Parathyroid adenoma (tissue), 2 donors: Measurements from ENCODE around the gene CARD10.

Experiments used
- H2AFZ ChIP-seq: fragments of 300-600 bp; sonication (generic); one replicate; pipeline ENCODE4 v1.7.0; 2017; ENCODE audit warnings: antibody characterized with exemption, mild to moderate bottlenecking
- H3K27ac ChIP-seq: fragments of 300-600 bp; sonication (generic); one replicate; pipeline ENCODE4 v1.7.0; 2017
- H3K27me3 ChIP-seq: fragments of 300-600 bp; sonication (generic); one replicate; pipeline ENCODE4 v1.7.0; 2017; ENCODE audit warnings: low read length; ENCODE audit not compliant: control insufficient read depth, insufficient read depth
- H3K36me3 ChIP-seq: fragments of 300-600 bp; sonication (generic); one replicate; pipeline ENCODE4 v1.7.0; 2017; ENCODE audit warnings: low read length; ENCODE audit not compliant: control insufficient read depth, insufficient read depth
- H3K4me1 ChIP-seq: fragments of 300-600 bp; sonication (generic); one replicate; pipeline ENCODE4 v1.7.0; 2017; ENCODE audit warnings: control low read depth
- H3K4me2 ChIP-seq: fragments of 300-600 bp; sonication (generic); one replicate; pipeline ENCODE4 v1.7.0; 2017; ENCODE audit warnings: low read length
- H3K4me3 ChIP-seq: fragments of 300-600 bp; sonication (generic); one replicate; pipeline ENCODE4 v1.7.0; 2017; ENCODE audit warnings: low read depth, low read length
- H3K79me2 ChIP-seq: fragments of 300-600 bp; sonication (generic); one replicate; pipeline ENCODE4 v1.7.0; 2017; ENCODE audit warnings: control low read depth
- H3K9ac ChIP-seq: fragments of 300-600 bp; sonication (generic); one replicate; pipeline ENCODE4 v1.7.0; 2017; ENCODE audit warnings: mild to moderate bottlenecking
- H3K9me3 ChIP-seq: fragments of 300-600 bp; sonication (generic); one replicate; pipeline ENCODE4 v1.7.0; 2017; ENCODE audit warnings: low read length; ENCODE audit not compliant: control insufficient read depth
- TF ChIP-seq, protein P1 (sequence below): fragments of 300-600 bp; sonication (generic); IDR thresholded peaks from one replicate; pipeline ENCODE4 v1.7.0; 2017; ENCODE audit warnings: antibody characterized with exemption, mild to moderate bottlenecking
- donor health status: primary hyperparathyroidism.

Gene CARD10

DNA sequence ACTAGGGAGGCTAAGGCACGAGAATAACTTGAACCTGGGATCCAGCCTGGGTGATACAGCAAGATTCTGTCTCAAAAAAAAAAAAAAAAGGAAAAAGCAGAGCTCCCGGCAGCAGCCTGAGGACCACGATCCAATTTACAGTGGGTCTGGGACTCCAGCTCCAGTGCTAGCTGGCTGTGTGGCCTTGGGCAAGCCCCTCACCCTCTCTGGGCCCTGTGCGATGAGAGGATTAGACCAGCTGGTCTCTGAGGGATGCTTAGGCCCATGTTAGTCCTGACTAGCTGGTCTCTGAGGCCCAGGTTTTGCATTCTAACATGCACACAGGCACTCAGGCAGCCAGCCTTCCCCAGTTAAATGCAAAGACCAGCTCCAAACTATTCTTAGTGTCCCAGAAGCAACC, 13.7 kb downstream of the CARD10 start:
- Histone ChIP-seq H2AFZ (no peak overlapping the region), H3K36me3 (no peaks in the 10 kb centered on the region), H3K4me3 (no peak overlapping the region), H3K9me3 (no peaks in the 10 kb centered on the region), H3K4me1 (no peaks in the 10 kb centered on the region), H3K27ac (no peak overlapping the region), H3K9ac (no peak overlapping the region), H3K27me3 (no peaks in the 10 kb centered on the region), H3K79me2 (no peaks in the 10 kb centered on the region), H3K4me2 (no peak overlapping the region)
- TF ChIP-seq, protein P1, sequence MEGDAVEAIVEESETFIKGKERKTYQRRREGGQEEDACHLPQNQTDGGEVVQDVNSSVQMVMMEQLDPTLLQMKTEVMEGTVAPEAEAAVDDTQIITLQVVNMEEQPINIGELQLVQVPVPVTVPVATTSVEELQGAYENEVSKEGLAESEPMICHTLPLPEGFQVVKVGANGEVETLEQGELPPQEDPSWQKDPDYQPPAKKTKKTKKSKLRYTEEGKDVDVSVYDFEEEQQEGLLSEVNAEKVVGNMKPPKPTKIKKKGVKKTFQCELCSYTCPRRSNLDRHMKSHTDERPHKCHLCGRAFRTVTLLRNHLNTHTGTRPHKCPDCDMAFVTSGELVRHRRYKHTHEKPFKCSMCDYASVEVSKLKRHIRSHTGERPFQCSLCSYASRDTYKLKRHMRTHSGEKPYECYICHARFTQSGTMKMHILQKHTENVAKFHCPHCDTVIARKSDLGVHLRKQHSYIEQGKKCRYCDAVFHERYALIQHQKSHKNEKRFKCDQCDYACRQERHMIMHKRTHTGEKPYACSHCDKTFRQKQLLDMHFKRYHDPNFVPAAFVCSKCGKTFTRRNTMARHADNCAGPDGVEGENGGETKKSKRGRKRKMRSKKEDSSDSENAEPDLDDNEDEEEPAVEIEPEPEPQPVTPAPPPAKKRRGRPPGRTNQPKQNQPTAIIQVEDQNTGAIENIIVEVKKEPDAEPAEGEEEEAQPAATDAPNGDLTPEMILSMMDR = no peak

DNA sequence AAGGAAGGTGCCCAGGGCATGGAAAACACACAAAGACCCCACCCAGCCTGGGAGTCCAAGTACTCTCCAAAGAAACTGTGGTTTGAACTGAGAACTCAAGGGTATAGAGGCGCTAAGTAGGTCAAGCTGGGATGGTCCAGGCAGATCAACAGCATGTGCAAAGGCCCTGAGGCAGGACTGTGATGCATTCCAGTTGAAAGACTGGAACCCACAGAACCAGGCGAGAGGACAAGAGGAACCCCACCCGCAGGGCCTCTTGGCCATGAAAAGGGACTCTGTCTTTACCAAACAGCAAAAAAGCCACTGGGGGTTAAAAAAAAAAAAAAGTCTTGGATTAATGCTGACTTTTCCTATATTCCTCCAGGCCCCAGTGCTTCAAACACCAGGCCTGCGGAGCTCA, 14.3 kb downstream of the CARD10 start:
- Histone ChIP-seq H3K9me3 (no peaks in the 10 kb centered on the region), H3K9ac (no peak overlapping the region), H3K4me2 (no peak overlapping the region), H3K79me2 (no peaks in the 10 kb centered on the region), H3K36me3 (no peaks in the 10 kb centered on the region), H2AFZ (no peak overlapping the region), H3K27ac (no peak overlapping the region), H3K27me3 (no peaks in the 10 kb centered on the region), H3K4me1 (no peaks in the 10 kb centered on the region), H3K4me3 (no peak overlapping the region)
- TF ChIP-seq, protein P1 = no peak

DNA sequence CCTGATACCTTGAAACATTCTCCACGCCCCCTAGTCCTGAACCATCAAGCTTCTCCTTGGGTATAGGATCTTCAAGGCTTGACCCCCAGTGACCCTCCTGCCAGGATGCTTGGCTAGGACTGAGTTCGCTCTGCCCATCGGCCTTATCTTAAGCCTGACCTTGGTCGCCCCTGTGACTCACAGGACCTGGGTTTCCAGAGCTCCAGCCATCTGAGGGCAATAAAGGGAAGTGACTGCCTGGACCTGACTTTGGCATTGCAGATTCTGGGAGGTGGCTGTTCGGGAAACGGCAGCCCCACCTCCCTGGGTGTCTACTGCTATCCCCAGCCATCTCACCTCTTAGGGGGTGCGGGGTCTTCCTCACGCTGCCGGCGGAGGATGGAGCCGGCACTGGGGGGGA, 15.4 kb downstream of the CARD10 start:
- Histone ChIP-seq H3K9ac (no peak overlapping the region), H3K79me2 (no peaks in the 10 kb centered on the region), H3K27me3 (no peaks in the 10 kb centered on the region), H3K4me3 (no peak overlapping the region), H3K36me3 (no peaks in the 10 kb centered on the region), H3K4me2 (no peak overlapping the region), H2AFZ (no peak overlapping the region), H3K27ac (no peak overlapping the region), H3K9me3 (no peaks in the 10 kb centered on the region), H3K4me1 (no peaks in the 10 kb centered on the region)
- TF ChIP-seq, protein P1 = no peak

DNA sequence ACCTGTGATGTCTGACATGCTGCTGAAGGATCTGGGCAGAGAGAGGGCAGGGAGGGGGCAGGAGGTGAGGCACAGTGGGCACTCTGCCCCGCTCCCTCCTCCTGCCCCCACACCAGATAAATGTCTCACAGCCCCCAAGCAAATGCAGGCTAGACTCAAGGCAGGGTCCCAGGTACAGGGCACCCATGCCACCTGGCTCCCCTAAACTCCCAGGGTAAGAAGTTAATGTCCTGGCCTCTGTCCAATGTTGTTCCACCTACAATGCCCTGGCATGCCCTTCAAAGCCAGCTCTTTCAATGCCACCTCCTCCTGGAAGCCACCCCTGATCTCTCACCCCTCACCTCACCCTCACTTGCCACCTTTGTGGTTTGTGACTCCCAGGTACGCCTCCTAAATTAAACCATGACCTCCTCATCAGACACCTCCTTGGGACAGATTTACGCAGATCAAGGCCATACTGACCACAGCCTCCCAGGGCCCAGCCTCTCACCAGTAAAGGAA, 16.0 kb downstream of the CARD10 start:
- no peaks in the 10 kb centered on the region for H3K79me2 ChIP-seq
- TF ChIP-seq, protein P1 = no peak
- H3K4me1 ChIP-seq = no peaks in the 10 kb centered on the region
- no peak overlapping the region for H2AFZ ChIP-seq
- no peaks in the 10 kb centered on the region for H3K27me3 ChIP-seq
- H3K4me2 ChIP-seq = no peak overlapping the region
- no peak overlapping the region for H3K4me3 ChIP-seq
- H3K36me3 ChIP-seq = no peaks in the 10 kb centered on the region
- peak overlapping the region; percentile 15 for H3K27ac ChIP-seq
- no peaks in the 10 kb centered on the region for H3K9me3 ChIP-seq
- no peak overlapping the region for H3K9ac ChIP-seq

DNA sequence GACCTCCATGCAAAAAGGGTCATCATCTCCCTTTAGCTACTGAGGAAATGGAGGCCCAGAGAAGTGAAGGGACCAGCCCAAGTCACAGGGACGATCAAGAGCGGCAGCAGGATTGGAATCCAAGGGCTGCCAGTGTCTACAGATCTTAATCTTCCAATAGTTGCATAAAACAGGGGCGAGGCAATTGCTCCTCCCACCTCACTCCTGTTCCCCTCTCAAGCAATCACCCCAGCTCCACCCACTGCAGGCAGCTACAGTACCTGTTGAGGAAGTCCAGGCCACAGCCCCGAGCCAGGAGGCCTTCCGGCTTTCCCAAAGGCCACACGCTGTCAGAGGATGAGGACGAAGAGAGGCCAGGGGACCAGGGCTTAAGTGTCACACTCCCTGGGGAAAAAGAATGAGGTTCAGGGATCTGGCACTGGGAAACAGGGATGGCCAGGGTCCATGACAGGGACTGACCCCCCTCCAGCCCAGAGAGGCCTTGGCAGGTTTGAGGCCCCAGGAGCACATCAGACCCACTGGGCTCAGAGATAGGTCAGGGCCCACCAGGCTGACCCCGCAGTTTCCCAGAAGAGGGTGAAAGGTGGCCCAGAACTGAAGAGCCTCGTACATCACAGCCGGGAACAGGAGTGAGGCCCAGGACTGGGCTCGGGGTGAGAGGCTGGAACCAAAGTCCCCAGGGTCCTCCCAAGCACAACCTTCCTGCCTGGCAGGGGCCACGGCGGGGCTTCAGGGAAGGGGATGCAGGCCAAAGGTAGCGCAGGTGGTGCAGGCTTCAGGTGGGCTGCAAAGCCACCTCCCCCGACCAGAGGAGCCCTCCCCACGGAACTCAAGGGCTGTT, 16.7 kb downstream of the CARD10 start:
- no peak overlapping the region for H3K9ac ChIP-seq
- no peaks in the 10 kb centered on the region for H3K4me1 ChIP-seq

More for the DNA sequence above, 16.7 kb downstream of the CARD10 start:
- no peaks in the 10 kb centered on the region for H3K36me3 ChIP-seq
- H3K27me3 ChIP-seq = no peaks in the 10 kb centered on the region
- TF ChIP-seq, protein P1 = no peak
- no peak overlapping the region for H3K27ac ChIP-seq
- H3K4me2 ChIP-seq = no peak overlapping the region
- H3K79me2 ChIP-seq = no peaks in the 10 kb centered on the region
- H3K9me3 ChIP-seq = no peaks in the 10 kb centered on the region
- H3K4me3 ChIP-seq = no peak overlapping the region
- no peak overlapping the region for H2AFZ ChIP-seq
